ENCODE results near the gene SBNO2.

Gene SBNO2

GRCh38 chr19:1220976-1221903 lies 47.2 kb upstream of the SBNO2 start:
- Histone ChIP-seq H3K79me2 (ENCODE audit: insufficient read depth, low read depth) (peaks cover 8% of the 10 kb centered on the region; the same call in 1 of the 2 replicates), H4K20me1 (ENCODE audit: insufficient read depth) (no peaks in the 10 kb centered on the region), H3K27ac (no peak overlapping the region), H3K36me3 (ENCODE audit: insufficient read depth) (no peaks in the 10 kb centered on the region), H3K4me3 (IDR thresholded peaks at IDR 0.05; ENCODE audit: insufficient read depth, low read depth, low read length) (no peak overlapping the region), H3K4me2 (no peak overlapping the region), H3K27me3 (ENCODE audit: insufficient read depth, low read depth) (no peaks in the 10 kb centered on the region), H2AFZ (ENCODE audit: low read depth) (no peak overlapping the region), H3K9ac (no peak overlapping the region), H3K4me1 (ENCODE audit: low read depth, poor library complexity, severe bottlenecking) (no peaks in the 10 kb centered on the region)
- TF ChIP-seq, protein P1, sequence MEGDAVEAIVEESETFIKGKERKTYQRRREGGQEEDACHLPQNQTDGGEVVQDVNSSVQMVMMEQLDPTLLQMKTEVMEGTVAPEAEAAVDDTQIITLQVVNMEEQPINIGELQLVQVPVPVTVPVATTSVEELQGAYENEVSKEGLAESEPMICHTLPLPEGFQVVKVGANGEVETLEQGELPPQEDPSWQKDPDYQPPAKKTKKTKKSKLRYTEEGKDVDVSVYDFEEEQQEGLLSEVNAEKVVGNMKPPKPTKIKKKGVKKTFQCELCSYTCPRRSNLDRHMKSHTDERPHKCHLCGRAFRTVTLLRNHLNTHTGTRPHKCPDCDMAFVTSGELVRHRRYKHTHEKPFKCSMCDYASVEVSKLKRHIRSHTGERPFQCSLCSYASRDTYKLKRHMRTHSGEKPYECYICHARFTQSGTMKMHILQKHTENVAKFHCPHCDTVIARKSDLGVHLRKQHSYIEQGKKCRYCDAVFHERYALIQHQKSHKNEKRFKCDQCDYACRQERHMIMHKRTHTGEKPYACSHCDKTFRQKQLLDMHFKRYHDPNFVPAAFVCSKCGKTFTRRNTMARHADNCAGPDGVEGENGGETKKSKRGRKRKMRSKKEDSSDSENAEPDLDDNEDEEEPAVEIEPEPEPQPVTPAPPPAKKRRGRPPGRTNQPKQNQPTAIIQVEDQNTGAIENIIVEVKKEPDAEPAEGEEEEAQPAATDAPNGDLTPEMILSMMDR (conservative IDR thresholded peaks at IDR 0.05; ENCODE audit: low read depth, low read length): peak; percentile 45

DNA sequence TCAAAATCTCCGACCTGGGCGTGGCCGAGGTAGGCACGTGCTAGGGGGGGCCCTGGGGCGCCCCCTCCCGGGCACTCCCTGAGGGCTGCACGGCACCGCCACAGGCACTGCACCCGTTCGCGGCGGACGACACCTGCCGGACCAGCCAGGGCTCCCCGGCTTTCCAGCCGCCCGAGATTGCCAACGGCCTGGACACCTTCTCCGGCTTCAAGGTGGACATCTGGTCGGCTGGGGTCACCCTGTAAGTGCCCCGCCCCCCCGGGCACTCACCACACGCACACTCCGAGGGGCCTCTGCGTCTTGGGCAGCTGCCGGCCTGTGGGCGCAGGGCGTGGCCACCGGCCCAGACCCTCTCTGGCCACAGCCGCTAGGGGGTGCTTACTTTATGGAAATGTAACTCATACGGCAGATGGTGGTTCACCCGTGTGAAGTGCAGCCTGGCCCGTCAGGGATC lies 46.4 kb upstream of the SBNO2 start:
- no peak overlapping the region for H3K27ac ChIP-seq
- TF ChIP-seq, protein P1 (conservative IDR thresholded peaks at IDR 0.05; ENCODE audit: low read depth, low read length): no peak
- H3K27me3 ChIP-seq (ENCODE audit: insufficient read depth, low read depth): no peaks in the 10 kb centered on the region
- H3K79me2 ChIP-seq (ENCODE audit: insufficient read depth, low read depth): peaks cover 14% of the 10 kb centered on the region; the same call in 1 of the 2 replicates
- no peak overlapping the region for H2AFZ ChIP-seq (ENCODE audit: low read depth)
- H3K9ac ChIP-seq: no peak overlapping the region
- H3K4me3 ChIP-seq (IDR thresholded peaks at IDR 0.05; ENCODE audit: insufficient read depth, low read depth, low read length): no peak overlapping the region
- H3K36me3 ChIP-seq (ENCODE audit: insufficient read depth): no peaks in the 10 kb centered on the region
- no peaks in the 10 kb centered on the region for H3K4me1 ChIP-seq (ENCODE audit: low read depth, poor library complexity, severe bottlenecking)
- no peaks in the 10 kb centered on the region for H4K20me1 ChIP-seq (ENCODE audit: insufficient read depth)
- no peak overlapping the region for H3K4me2 ChIP-seq

DNA sequence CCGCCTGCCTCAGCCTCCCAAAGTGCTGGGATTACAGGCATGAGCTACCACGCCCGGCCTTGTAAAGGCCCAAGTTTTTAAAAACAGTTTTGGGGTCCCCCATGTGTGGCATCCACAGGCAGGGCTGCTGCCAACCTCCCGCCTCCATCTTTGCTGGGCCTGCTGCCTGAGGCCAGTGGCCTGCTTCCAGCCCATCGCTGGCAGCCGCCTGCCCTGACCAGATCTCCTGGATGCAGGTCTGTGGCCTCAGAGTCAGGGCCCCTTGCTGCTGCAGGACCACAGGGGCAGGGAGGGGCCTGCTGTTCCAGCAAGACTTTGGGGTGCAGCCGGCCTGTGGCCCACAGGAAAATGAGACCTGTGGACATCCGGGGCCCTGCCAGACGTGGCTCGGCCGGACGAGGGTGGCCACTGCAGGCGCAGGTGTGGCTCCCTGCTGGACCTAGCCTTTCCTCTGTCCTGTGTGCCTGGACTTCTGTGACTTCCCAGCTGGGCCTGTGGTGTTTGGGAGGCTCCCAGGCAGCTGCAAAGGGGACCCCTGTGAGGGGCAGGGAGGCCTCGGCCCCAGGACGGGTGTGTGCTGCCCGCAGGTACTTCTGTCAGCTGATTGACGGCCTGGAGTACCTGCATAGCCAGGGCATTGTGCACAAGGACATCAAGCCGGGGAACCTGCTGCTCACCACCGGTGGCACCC lies 45.9 kb upstream of the SBNO2 start:
- Histone ChIP-seq H3K27me3 (ENCODE audit: insufficient read depth, low read depth) (no peaks in the 10 kb centered on the region), H3K27ac (no peak overlapping the region), H3K4me1 (ENCODE audit: low read depth, poor library complexity, severe bottlenecking) (no peaks in the 10 kb centered on the region), H3K9ac (no peak overlapping the region), H3K4me3 (IDR thresholded peaks at IDR 0.05; ENCODE audit: insufficient read depth, low read depth, low read length) (no peak overlapping the region), H3K4me2 (no peak overlapping the region), H4K20me1 (ENCODE audit: insufficient read depth) (no peaks in the 10 kb centered on the region), H3K79me2 (ENCODE audit: insufficient read depth, low read depth) (peaks cover 14% of the 10 kb centered on the region; the same call in 1 of the 2 replicates), H3K36me3 (ENCODE audit: insufficient read depth) (no peaks in the 10 kb centered on the region), H2AFZ (ENCODE audit: low read depth) (no peak overlapping the region)
- TF ChIP-seq, protein P1 (conservative IDR thresholded peaks at IDR 0.05; ENCODE audit: low read depth, low read length): no peak

DNA sequence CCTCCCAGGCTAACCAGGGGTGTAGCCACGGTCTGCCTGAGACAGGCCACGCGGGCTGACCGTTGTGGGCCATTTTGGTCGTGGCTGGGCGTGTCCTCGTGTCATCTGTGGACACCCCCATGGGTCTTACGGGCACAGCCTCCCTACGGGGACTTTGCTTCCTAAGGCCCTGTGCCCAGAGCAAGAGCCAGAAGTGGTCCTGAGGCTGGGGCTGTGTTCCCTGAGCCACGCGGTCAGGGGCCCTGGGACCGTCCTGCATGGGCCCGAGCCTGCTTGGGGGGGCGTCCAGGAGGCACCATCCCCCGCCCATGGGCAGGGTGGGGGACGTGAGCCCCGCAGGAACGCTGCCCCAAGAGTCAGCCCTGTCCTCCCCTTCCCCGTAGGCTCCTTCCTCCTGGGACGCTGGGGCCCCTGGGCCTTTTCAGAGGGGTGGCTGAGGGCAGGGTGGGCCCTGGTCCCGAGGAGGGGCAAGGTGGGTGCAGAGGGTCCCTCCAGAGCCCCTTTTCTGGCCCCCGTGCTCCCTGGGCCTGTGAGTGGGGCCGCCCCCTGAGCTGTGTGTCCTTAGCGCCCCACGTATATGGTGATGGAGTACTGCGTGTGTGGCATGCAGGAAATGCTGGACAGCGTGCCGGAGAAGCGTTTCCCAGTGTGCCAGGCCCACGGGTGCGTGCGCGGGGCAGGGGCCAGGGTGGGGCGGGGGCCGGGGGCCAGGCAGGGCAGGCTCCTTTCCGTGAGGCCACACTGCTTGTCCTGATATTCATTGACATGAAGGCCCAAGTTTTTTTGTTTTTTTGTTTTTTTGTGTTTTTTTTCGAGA lies 44.9 kb upstream of the SBNO2 start:
- no peaks in the 10 kb centered on the region for H3K27me3 ChIP-seq (ENCODE audit: insufficient read depth, low read depth)
- no peak overlapping the region for H2AFZ ChIP-seq (ENCODE audit: low read depth)
- H3K4me1 ChIP-seq (ENCODE audit: low read depth, poor library complexity, severe bottlenecking): no peaks in the 10 kb centered on the region
- H3K36me3 ChIP-seq (ENCODE audit: insufficient read depth): no peaks in the 10 kb centered on the region
- H3K4me3 ChIP-seq (IDR thresholded peaks at IDR 0.05; ENCODE audit: insufficient read depth, low read depth, low read length): no peak overlapping the region
- no peak overlapping the region for H3K4me2 ChIP-seq
- H4K20me1 ChIP-seq (ENCODE audit: insufficient read depth): no peaks in the 10 kb centered on the region
- TF ChIP-seq, protein P1 (conservative IDR thresholded peaks at IDR 0.05; ENCODE audit: low read depth, low read length): no peak
- no peak overlapping the region for H3K9ac ChIP-seq
- H3K27ac ChIP-seq: no peak overlapping the region
- peaks cover 19% of the 10 kb centered on the region; the same call in 1 of the 2 replicates for H3K79me2 ChIP-seq (ENCODE audit: insufficient read depth, low read depth)

Measured in KMS-11 (cell line).